ENCODE data around the gene ITPR3.

The ITPR3 gene

DNA sequence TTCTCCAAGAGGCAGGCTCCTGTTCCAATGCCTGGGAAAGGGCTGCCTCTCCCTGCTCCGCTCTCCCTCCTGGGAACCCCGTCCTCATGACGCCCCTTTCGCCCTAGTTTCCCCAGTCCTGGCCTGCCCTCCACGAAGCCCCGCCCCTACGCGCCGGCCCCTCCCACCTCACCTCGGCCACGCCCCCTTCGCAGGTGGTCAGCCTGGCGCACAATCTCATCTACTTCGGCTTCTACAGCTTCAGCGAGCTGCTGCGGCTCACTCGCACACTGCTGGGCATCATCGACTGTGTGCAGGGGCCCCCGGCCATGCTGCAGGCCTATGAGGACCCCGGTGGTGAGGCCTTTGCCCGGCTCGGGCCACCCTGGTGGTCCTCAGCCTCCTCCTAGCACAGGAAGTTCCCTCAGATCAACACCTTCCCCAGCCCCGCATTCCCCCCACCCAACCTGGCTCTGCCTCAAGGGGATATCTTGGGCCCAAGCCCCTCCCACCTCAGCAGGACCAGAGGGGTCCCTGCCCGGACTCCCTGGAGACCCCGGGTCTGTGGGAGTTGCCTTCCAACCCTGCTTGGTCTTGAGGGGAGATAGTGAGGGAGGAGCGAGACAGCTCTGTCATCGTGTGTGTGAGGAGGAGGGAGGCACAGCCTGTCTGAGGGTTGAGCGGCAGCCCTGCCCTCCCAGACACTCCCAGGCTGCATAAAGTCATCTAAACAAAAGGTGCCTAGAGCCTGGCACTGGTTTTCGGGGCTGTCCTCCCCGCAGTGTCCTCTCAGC is 50.0 kb downstream of the ITPR3 start:
- Histone ChIP-seq H3K4me3 (no peak overlapping the region), H3K4me2 (no peak overlapping the region), H3K9me3 (no peaks in the 10 kb centered on the region), H3K27ac (no peak overlapping the region), H4K20me1 (peaks cover 5% of the 10 kb centered on the region; the same call in 1 of the 2 replicates), H3K4me1 (peaks cover 52% of the 10 kb centered on the region), H3K36me3 (peaks cover 92% of the 10 kb centered on the region), H3K9ac (no peak overlapping the region), H3K27me3 (no peaks in the 10 kb centered on the region)
- TF ChIP-seq Cebpa-rat (IDR thresholded peaks at IDR 0.05) = no peak

GRCh38 chr6:33671744-33672072 is 50.6 kb downstream of the ITPR3 start:
- H3K4me1 ChIP-seq = peaks cover 57% of the 10 kb centered on the region
- H3K27ac ChIP-seq = no peak overlapping the region
- H3K27me3 ChIP-seq = no peaks in the 10 kb centered on the region
- no peak for TF ChIP-seq Cebpa-rat (IDR thresholded peaks at IDR 0.05)
- no peaks in the 10 kb centered on the region for H3K9me3 ChIP-seq
- peaks cover 5% of the 10 kb centered on the region; the same call in 1 of the 2 replicates for H4K20me1 ChIP-seq
- peaks cover 92% of the 10 kb centered on the region for H3K36me3 ChIP-seq
- H3K4me3 ChIP-seq = no peak overlapping the region
- H3K4me2 ChIP-seq = no peak overlapping the region
- H3K9ac ChIP-seq = no peak overlapping the region

DNA sequence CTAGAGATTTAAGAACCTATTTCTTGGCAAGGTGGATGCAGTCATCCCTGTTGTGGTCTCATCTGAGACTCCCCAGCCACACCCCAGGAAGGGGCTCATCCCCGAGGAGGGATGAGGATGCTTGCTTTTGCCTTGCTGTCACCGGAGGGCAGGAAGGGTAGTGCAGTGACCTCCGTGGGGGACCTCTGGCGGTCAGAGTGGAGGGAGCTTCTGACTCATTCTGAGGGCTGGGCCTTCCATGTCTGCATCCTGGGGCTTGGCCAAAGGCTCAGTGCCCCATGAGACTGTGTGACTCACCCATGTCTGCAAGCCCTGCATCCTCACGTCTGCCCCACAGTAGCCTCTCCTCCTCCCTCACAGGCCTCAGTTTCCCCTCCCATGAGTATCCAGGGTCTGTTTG is 51.7 kb downstream of the ITPR3 start:
- Histone ChIP-seq H3K27me3 (no peaks in the 10 kb centered on the region), H3K36me3 (peaks cover 91% of the 10 kb centered on the region), H3K9ac (no peak overlapping the region), H3K4me3 (no peak overlapping the region), H3K4me1 (peaks cover 68% of the 10 kb centered on the region), H3K4me2 (peak overlapping the region; percentile 27; the same call in 1 of the 2 replicates), H4K20me1 (peaks cover 1% of the 10 kb centered on the region; the same call in 1 of the 2 replicates), H3K9me3 (no peaks in the 10 kb centered on the region), H3K27ac (0 out of 2 replicates have a peak overlapping the region, but pooled peaks have one; percentile 26)
- no peak for TF ChIP-seq Cebpa-rat (IDR thresholded peaks at IDR 0.05)

DNA sequence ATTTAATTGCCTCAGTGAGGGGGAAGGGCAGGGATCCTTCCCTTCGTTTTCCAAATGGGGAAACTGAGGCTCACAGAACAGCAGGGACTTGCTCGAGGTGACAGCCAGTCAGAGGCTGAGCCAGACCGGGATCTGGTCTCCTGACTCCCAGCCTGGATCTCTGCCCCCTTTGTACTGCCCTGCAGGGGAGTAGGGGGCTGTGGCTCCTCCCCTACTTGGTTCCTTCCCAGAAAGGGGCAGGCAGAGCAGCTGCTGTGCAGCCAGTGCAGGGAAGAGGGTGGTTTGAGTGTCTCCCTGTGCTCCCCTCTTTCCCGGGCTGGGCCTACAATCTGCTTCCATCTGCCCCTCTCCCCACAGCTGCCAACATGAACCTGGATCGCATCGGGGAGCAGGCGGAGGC is 52.7 kb downstream of the ITPR3 start:
- H3K4me1 ChIP-seq = peaks cover 75% of the 10 kb centered on the region
- H3K27ac ChIP-seq = peak overlapping the region; percentile 26; the same call in 1 of the 2 replicates
- H3K4me2 ChIP-seq = no peak overlapping the region
- no peaks in the 10 kb centered on the region for H4K20me1 ChIP-seq
- H3K27me3 ChIP-seq = no peaks in the 10 kb centered on the region
- H3K36me3 ChIP-seq = peaks cover 84% of the 10 kb centered on the region
- no peaks in the 10 kb centered on the region for H3K9me3 ChIP-seq
- no peak for TF ChIP-seq Cebpa-rat (IDR thresholded peaks at IDR 0.05)
- no peak overlapping the region for H3K9ac ChIP-seq
- H3K4me3 ChIP-seq = no peak overlapping the region

GRCh38 chr6:33675968-33676367 is 54.8 kb downstream of the ITPR3 start:
- Histone ChIP-seq H3K27ac (peak overlapping the region; percentile 49), H3K36me3 (peaks cover 77% of the 10 kb centered on the region)
- TF ChIP-seq Cebpa-rat (IDR thresholded peaks at IDR 0.05) = no peak

GRCh38 chr6:33676416-33677142 is 55.5 kb downstream of the ITPR3 start:
- Histone ChIP-seq H4K20me1 (no peaks in the 10 kb centered on the region), H3K36me3 (peaks cover 77% of the 10 kb centered on the region), H3K4me3 (no peak overlapping the region), H3K27me3 (no peaks in the 10 kb centered on the region), H3K4me2 (peak overlapping the region; percentile 75), H3K4me1 (peaks cover 83% of the 10 kb centered on the region), H3K27ac (peak overlapping the region; percentile 49; the same call in 1 of the 2 replicates), H3K9ac (no peak overlapping the region), H3K9me3 (no peaks in the 10 kb centered on the region)
- no peak for TF ChIP-seq Cebpa-rat (IDR thresholded peaks at IDR 0.05)

More at GRCh38 chr6:33675968-33676367, 54.8 kb downstream of the ITPR3 start:
- Histone ChIP-seq H3K9me3 (no peaks in the 10 kb centered on the region), H3K27me3 (no peaks in the 10 kb centered on the region), H3K4me2 (peak overlapping the region; percentile 75), H3K4me3 (no peak overlapping the region), H3K9ac (no peak overlapping the region), H4K20me1 (no peaks in the 10 kb centered on the region), H3K4me1 (peaks cover 89% of the 10 kb centered on the region)

GRCh38 chr6:33677143-33677660 is 56.1 kb downstream of the ITPR3 start:
- Histone ChIP-seq H3K27ac (peak overlapping the region; percentile 29; the same call in 1 of the 2 replicates), H3K4me1 (peaks cover 83% of the 10 kb centered on the region), H4K20me1 (no peaks in the 10 kb centered on the region), H3K4me2 (peak overlapping the region; percentile 68), H3K9me3 (no peaks in the 10 kb centered on the region), H3K9ac (0 out of 2 replicates have a peak overlapping the region, but pooled peaks have one; percentile 3), H3K36me3 (peaks cover 77% of the 10 kb centered on the region), H3K27me3 (no peaks in the 10 kb centered on the region), H3K4me3 (no peak overlapping the region)
- TF ChIP-seq Cebpa-rat (IDR thresholded peaks at IDR 0.05) = no peak

DNA sequence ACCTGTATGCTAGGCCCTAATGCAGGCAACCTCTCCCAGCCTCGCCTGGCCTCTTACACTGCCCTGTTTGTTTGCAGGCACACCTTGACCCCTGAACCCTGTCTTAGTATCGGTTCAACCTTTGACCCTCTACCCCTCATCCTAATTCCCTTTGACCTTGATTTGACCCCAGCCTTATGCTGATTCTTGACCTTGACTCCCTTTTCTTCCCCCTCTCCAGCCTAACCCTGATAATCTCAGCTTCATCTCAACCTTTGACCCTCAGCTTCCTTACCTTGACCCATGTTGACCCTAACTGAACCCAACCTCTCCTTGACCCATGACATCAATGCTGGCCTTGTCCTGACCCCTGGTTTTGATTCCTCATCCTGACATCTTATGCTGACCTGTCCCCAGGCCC is 56.6 kb downstream of the ITPR3 start:
- no peaks in the 10 kb centered on the region for H3K27me3 ChIP-seq
- H3K4me2 ChIP-seq = peak overlapping the region; percentile 68
- H3K4me1 ChIP-seq = peaks cover 86% of the 10 kb centered on the region
- H3K27ac ChIP-seq = peak overlapping the region; percentile 3; the same call in 1 of the 2 replicates
- no peak for TF ChIP-seq Cebpa-rat (IDR thresholded peaks at IDR 0.05)
- no peak overlapping the region for H3K9ac ChIP-seq
- H3K9me3 ChIP-seq = no peaks in the 10 kb centered on the region
- H4K20me1 ChIP-seq = no peaks in the 10 kb centered on the region
- no peak overlapping the region for H3K4me3 ChIP-seq
- H3K36me3 ChIP-seq = peaks cover 77% of the 10 kb centered on the region

DNA sequence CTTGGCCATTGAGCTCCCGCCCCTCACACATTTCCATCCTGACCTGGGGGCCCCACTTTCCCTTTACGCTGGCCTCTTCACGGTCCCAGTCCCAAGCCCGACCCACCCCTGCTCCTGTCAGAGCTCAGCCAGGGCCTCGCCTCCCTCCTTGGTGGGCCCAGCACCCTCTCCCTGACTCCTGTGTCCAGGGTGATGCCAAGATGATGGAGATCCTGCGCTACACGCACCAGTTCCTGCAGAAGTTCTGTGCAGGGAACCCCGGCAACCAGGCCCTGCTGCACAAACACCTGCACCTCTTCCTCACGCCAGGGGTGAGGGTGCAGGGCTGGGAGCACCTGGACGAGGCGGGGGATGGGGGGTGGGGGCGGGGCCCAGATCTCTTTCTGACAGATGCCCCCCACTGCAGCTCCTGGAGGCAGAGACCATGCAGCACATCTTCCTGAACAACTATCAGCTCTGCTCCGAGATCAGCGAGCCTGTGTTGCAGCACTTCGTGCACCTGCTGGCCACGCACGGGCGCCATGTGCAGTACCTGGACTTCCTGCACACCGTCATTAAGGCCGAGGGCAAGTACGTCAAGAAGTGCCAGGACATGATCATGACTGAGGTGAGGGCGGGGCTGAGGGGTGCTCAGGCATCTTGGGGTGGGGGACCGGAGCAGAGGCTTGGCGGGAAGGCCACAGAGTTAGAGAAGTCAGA is 57.3 kb downstream of the ITPR3 start:
- H3K36me3 ChIP-seq = peaks cover 71% of the 10 kb centered on the region
- H3K27me3 ChIP-seq = no peaks in the 10 kb centered on the region
- H3K4me2 ChIP-seq = peak overlapping the region; percentile 68
- H3K4me1 ChIP-seq = peaks cover 86% of the 10 kb centered on the region
- no peak for TF ChIP-seq Cebpa-rat (IDR thresholded peaks at IDR 0.05)
- H4K20me1 ChIP-seq = no peaks in the 10 kb centered on the region
- H3K27ac ChIP-seq = peak overlapping the region; percentile 69
- H3K9ac ChIP-seq = no peak overlapping the region
- H3K9me3 ChIP-seq = no peaks in the 10 kb centered on the region
- H3K4me3 ChIP-seq = 0 out of 2 replicates have a peak overlapping the region, but pooled peaks have one; percentile 32

Data from BLaER1 (cell line).